Fibroblast of peridontal ligament (primary cell): ENCODE measurements around the gene SLC33A1.
A peak's percentile ranks its signal among the peaks of the same experiment; 100 is the strongest.
"Not testable (repeated sequence)": the region's sequence is repeated elsewhere in the genome, so short reads cannot be mapped to it uniquely, and the experiment has no call there.

Experiments used
- DNase-seq: peaks from one replicate; pipeline ENCODE4 v3.0.0-alpha.2; 2010; ENCODE audit errors: extremely low read depth

Gene SLC33A1

DNA sequence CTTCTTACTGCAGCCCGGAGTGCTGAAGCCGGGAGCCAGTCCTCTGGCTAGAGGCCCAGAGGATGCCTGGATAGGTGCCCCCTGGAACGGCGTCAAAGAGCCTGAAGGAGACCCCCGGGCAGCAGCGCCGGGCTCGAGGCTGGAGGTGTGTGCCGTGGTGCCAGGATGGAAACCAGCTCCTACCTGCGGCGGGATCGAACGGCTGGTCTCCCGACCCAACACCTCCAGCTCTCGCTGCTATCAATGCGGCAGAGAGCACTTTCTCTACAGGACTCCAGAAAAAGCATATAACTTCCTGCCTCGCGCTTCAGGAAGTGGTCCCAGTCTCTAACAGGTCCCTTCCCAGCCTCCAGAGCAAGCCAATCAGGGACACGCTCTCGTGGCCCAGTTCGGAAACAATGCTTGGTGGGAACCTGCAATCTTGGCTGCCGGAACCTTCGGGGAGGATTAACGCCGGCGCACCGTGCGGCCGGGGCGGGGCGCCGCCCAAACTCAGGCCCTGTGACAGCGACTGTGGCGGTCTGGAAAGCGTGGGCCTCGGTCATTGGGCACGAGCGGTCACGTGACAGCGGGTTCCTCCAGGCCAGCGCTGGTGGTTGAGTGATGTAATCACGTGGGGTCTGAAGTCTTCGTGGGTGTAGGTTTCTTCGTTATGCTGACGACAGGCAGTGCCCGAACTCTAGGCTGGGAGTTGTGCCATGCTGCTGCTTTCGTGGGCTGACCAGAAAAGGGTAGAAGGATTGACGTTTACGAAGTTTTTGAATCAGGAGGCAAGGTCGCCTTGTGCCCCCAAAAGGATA, at the start of gene SLC33A1:
Gene SLC33A1, minus strand, starts transcription at position 287 of the 800 bp plus-strand sequence. CDS start 430 bp downstream, outside the sequence.
- peak; percentile 99 for DNase-seq

DNA sequence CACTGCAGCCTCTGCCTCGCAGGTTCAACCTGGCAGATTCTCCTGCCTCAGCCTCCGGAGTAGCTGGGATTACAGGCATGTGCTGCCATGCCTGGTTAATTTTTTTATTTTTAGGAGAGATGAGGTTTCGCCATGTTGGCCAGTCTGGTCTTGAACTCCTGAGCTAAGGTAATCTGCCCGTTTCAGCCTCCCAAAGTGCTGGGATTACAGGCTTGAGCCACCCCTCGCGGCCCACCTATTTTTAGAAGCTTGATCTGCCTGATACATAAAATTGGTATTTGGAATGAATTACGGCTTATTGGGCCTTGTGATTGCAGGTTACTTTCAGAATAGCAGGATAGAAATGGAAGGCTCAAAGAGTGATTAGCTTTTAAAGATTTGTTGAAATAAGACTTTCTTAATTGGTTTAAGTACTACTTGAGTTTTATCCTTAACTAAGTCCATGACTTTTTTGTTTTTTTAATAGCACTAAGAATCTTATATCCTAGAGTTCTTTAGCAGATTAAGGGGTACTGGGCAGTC, 41.2 kb upstream of the SLC33A1 start:
- DNase-seq = no peak

- peak; percentile 18 for DNase-seq
Measured at GRCh38 chr3:155891321-155891720, 37.1 kb upstream of the SLC33A1 start.

DNA sequence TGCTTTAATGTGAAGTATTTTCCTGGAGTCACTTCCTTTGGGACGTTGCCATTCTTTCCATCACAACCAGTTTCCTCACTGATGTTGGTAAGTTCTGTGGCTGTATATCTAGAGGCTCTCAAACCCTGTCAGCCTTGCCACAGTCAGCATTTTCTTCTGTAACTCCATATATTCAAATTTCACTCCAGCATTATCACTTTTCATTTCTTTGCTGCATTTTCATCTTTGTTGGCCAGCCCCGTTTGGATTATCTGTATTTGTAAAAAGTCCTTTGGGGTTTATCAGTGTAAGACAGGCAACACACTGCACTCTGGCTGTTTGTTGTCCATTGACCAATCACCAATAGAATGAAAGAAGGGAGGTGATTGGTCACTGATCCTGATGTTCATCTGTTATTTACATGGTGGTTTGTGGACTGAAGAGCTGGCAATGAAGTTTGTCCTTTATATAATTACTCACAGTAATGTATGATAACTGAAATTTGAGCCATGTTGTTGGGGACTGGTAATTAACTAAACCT, 36.5 kb upstream of the SLC33A1 start:
- peak; percentile 76 for DNase-seq

DNA sequence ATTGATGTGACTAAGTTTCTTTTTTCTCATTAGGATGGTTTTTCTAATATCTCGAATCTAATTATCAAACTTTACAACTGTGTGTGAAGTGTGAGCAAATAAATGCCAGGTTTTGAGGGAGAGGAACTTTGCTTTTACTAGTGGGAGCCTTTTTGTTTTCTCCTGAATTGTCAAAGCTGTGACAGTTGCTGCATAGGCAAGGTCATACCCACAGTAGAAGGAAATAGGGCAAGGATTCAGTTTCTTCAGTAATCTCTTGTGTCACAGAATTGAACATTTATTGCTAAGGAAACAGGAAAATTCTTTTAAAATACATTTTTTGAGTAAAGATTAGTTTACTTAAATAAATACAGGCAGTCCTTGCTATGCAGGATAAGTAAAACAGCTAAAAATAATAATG, 35.7 kb upstream of the SLC33A1 start:
- no peak for DNase-seq

DNA sequence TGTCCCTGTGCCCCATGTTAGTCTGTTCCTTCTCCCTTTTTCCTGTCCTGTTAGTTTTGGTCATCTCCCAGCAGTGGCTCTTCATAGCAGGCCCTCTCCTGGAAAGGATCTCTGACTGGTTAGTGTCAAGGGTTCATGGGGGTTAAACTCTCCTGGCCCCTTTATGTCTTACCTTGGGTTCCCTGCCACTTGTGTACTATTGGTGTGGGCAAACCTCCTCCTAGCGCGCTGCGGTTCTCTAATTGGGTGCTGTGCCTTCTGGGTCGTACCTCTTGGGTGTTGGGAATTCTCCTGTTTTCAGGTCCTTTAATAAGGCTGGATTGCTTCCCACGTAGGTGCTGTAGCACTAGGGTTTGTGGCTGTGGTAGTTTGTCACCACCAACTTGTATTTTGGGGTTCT, 35.0 kb upstream of the SLC33A1 start:
- DNase-seq = no peak

DNA sequence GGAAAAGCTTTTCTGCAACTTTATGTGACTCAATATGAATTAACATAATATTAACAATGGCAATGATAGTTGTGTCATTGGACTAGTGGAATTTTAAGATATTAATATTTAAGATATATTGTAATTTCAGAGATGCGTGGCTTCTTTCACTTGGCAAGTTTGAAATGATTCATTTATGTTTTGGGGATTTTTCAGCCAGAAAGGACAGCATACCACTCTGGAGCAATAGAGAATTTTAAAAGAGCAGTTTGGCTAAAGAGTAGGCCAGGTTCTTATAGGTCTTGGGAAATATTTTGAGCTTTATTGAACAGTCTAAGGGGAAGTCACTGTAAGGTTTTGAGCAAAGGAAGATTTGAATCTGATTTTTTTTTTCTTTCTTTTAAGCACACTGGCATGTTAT, 32.7 kb upstream of the SLC33A1 start:
- no peak for DNase-seq

- not testable (repeated sequence) for DNase-seq
Measured at GRCh38 chr3:155886348-155886747, 32.1 kb upstream of the SLC33A1 start.

DNA sequence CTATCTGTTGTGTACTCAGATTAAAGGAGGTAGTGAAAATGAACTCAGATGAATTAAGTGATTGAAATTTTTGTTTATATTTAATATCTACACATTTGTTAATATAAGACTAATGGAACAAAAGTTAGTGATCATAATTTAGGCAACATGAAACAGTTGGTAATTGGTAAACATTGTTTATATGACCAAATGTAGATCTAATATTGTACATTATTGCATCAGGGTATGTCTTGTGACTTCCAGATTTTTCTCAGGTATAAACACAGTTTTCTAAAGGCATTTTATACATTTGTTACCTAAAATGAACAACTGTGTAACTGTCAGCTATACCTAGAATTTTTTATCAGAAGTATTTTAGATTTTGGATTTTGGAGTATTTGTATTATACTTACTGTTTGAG, 31.1 kb upstream of the SLC33A1 start:
- DNase-seq = no peak

GRCh38 chr3:155884292-155884691, 30.1 kb upstream of the SLC33A1 start:
- no peak for DNase-seq

DNA sequence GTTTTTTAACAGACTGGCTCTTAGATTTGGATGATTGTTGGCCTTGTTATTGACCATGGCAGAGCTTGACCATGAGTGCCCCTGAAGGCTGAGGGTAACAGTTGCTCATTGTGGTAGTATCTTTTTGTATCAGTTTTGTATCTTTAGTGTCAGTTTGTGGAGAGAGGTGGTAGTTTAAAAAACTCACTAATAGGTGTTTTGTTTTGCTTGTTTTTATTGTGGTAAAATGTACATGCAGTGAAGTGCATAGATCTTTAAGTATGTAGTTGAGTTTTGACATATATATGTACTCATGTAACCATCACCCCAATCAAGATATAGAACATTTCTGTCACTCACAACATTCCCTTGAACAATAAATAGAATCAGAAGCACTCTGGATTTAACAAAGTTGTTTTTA, 26.1 kb upstream of the SLC33A1 start:
- DNase-seq = no peak

- DNase-seq = no peak
Measured at GRCh38 chr3:155876503-155876902, 22.3 kb upstream of the SLC33A1 start.

DNA sequence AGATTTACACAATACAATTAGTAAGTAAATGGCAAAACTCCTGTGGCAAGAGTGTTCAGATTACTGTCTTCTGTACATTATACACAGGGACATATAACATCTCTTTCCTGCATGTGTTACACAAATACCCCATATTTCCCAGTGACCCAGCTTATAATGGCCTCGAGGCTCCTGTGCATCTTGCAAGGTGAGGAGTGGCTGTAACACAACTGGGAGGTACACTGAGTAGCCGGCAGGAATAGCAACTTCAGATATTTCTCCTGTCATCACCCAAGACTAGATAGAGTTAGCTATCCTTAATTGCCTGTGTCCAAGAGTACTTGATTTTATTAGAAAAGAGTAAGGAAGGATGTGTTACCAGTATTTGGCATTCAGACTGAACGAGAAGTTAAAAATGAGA, 21.8 kb upstream of the SLC33A1 start:
- DNase-seq = no peak

GRCh38 chr3:155872904-155873646, 18.8 kb upstream of the SLC33A1 start:
- DNase-seq = no peak

DNA sequence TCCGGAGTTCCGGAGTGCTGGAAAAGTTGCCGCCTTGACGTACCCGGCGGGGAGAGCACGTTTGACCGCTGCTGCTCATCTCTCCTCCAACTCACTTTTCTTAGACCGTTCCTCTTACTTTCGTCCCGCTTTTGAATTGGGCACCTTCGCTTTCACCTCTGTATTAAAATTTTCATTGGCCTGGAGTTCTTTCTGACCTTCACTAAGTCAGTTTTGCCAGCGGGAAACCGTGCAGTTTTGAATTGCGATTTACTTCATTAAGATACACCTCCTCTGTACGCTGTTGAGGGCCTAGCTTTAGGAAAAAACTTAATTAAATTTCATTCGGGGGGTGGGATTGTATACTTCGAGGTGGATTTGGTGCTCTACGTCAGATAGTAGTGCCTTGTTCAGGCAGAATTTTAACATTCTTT, 17.5 kb upstream of the SLC33A1 start:
- peak; percentile 37 for DNase-seq

DNA sequence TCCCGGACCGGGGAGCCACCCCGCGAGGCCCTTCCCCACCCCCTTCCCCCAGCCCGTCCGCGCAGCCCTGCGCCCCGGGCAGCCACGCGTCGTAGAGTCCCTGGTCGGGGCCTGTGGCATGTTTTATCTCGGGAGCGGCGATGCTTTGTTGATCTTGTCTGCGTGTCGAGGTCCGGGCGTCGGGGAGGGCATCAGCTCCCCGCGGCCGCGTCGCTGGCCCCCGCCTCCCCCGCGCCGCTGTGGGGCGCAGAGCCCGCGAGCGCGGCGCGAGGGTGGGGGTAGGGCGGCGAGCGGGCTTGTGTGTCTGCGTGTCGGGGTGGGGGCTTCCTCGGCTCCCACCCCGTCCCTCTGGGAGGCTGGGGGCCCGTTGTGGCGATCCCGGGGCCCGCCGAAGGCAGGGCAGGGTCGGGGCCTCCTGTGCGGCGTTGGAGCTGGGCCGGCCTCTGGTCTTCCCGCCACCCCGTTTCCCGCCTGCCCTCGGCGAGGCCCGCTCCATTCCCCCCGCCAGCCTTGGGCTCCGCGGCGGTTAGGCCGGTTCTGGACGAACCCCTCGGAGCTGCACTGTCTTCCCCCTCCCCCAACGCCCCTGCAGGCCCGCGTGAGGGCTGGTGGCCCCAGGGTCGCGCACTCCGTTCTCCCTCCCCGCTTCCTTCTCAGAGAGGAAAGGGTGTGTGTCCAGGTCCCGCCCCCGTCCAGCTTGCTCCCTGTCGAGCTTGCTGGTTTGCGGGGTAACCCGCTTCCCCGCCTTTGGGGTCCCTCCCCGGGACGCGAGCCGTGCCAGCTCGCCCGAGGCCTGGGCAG, 16.9 kb upstream of the SLC33A1 start:
- DNase-seq = no peak

GRCh38 chr3:155870133-155870944, 16.1 kb upstream of the SLC33A1 start, which contains the start of gene GMPS:
TSS of gene GMPS (plus strand) at chr3:155870650. CDS start at chr3:155870871, 221 bp downstream.
- peak; percentile 85 for DNase-seq

DNA sequence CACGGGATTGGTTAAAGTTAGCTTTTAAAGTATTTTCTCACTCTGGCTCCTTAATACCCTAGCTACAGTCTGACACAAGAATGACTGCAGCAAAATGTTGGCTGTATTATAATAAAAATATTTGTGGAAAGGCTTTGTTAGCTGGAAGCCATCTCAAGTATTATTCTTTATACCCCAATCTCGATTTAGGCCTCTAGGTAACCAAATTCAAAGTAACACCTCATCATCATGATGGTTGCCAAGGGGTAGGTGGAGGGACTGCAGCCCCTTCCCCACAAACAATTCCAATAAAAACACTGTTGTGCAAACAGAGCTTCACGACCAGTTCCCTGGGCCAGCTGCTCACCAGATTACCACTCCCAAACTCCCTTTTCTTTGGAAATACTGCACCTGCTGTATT, 15.5 kb upstream of the SLC33A1 start:
- no peak for DNase-seq

DNA sequence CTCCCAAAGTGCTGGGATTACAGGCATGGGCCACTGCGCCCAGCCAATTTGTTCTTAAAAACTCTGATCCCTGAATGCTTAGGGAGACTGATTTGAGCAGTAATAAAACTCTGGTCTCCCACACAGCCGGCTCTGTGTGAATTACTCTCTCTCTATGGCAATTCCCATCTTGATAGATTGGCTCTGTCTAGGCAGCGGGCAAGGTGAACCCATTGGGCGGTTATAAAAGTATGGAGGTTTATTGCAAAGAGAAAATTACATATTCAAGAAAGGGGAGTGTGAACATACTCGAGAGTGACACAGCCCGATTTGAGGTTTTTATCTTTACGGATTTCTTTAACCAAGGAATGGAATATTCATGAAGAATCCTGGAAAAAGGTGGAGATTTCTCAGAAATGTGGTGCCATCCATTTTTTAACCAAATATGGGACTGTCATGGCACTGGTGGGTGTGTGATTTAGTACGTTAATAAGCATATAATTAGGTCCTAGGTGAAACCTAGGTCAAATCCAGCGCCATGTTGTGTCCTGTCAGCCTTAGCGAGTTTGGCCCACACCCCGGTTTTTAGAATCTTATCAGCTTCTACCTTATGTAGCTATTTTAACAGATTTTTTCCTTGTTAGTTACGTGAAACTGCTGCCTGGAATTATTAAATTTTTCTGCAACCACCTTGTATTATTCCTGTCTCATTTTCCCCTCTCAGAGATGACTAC, 9.0 kb upstream of the SLC33A1 start:
- DNase-seq = no peak

- DNase-seq = peak; percentile 65
Measured at GRCh38 chr3:155862290-155862982, 8.2 kb upstream of the SLC33A1 start.
